ENCODE data around the gene CALY. TPM values are rescaled to one million over a fixed set of nuclear protein-coding genes. Genes with fewer than 3 reads are reported as not detected.

Gene CALY
- total and polyA plus RNA-seq, 7 donors: 0.05 TPM; not detected in 6

DNA sequence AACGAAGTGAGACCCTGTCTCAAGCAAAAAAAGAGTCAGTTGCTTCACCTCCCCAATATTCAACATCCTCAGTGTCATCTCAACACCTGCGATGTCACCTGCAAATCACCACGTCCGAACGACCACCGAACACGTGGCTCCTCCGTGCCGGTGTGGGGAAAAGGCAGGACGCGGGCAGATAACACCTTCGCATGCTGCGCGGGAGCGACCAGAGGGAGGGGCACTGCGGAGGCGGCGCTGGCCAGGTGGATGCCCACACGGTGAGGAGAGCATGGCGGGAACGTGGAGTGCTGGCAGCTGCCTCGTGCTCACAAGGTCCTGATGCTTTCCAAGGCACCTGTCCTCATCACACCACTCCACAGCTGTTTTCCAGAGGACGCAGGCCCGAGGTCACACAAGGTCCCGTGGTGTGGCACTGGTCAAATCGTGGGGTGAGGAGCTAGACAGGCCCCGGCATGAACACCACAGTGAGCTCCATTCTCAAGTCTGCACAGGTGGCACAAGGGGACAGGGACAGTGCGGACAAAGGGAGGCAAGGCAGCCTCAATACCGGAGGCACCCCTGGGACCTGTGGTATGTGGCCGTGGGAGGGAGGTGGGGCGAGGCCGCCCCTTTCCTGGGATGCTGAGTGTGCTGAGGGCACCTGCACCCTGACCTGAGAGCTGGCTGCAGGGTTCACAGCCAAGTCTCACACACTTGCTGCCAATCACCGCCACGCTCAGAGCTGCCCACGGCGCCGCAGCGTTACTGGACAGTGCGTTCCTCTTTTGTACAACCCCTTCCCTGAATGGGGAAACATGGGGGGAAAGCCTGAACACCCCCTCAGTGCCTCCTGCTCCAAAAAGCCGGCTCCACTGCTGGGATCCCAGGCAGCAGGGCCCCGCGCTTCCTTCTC is 41.0 kb downstream of the CALY start:
- intact Hi-C loops (cut with DNase I): no loop called here
- Histone ChIP-seq H3K27ac (no peak overlapping the region), H3K4me1 (no peaks in the 10 kb centered on the region), H3K36me3 (ENCODE audit: insufficient read depth in 1 of 2, low read depth in 1 of 2) (peaks cover 17 to 89% of the 10 kb centered on the region in 2 donors), H3K9me3 (no peaks in the 10 kb centered on the region), H3K4me3 (no peak overlapping the region), H3K27me3 (ENCODE audit: insufficient read depth in 3 of 3, low read length in 2 of 3) (no peaks in the 10 kb centered on the region)
- DNase-seq: peak; percentile 9 to 54
- TF ChIP-seq, protein P1, sequence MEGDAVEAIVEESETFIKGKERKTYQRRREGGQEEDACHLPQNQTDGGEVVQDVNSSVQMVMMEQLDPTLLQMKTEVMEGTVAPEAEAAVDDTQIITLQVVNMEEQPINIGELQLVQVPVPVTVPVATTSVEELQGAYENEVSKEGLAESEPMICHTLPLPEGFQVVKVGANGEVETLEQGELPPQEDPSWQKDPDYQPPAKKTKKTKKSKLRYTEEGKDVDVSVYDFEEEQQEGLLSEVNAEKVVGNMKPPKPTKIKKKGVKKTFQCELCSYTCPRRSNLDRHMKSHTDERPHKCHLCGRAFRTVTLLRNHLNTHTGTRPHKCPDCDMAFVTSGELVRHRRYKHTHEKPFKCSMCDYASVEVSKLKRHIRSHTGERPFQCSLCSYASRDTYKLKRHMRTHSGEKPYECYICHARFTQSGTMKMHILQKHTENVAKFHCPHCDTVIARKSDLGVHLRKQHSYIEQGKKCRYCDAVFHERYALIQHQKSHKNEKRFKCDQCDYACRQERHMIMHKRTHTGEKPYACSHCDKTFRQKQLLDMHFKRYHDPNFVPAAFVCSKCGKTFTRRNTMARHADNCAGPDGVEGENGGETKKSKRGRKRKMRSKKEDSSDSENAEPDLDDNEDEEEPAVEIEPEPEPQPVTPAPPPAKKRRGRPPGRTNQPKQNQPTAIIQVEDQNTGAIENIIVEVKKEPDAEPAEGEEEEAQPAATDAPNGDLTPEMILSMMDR (IDR thresholded peaks at IDR 0.05): no peak
- WGBS, 3 donors: 82 to 88% (median 85%) methylated on average over 35 to 42 of the region's 42 CpGs
- peak in 1 of 4 donors; percentile 28 for ATAC-seq

DNA sequence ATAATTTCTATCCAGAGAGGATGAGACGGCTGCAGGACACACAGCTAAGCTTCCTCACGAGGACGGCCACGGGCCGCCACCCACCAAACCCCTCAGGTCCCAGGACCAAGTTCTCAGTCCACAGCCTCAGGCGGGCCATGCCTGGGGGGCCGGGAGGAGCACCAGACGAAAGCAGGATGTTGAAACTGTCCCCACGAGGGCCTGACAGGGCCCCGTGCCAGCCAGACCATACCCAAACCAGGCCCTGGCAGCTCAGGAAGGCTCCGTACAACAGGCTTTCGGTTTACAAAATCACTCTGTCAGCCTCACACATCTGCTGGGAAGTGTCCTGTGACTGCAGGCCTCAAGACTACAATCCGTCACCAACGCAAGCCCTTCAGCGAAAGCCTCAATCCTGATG is 42.5 kb downstream of the CALY start:
- Histone ChIP-seq H3K27me3 (ENCODE audit: insufficient read depth in 3 of 3, low read length in 2 of 3) (no peaks in the 10 kb centered on the region), H3K27ac (no peak overlapping the region), H3K4me1 (no peaks in the 10 kb centered on the region), H3K36me3 (ENCODE audit: insufficient read depth in 1 of 2, low read depth in 1 of 2) (peaks cover 14 to 89% of the 10 kb centered on the region in 2 donors), H3K4me3 (no peak overlapping the region), H3K9me3 (no peaks in the 10 kb centered on the region)
- peak in 1 of 2 donors; percentile 20 for DNase-seq
- no peak for ATAC-seq
- 85 to 88% (median 87%) methylated on average over 15 of the region's 15 CpGs for WGBS, 3 donors
- TF ChIP-seq, protein P1 (IDR thresholded peaks at IDR 0.05): no peak
- intact Hi-C loops (cut with DNase I): no loop called here

DNA sequence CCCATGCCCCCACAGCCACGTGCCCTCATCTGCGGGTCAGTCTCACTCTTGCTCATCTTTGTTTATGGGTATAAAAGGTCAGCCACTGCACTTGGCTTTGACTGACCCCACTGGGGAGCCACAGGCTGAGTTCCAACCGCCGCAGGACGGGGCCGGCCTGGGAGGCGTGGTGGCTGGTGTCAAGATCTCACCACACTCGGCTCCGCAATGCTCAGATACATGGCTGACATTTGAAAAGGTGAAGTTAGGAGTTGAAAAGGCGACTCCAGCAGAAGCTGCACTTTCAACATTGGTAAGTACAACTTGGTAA is 42.9 kb downstream of the CALY start:
- TF ChIP-seq, protein P1 (IDR thresholded peaks at IDR 0.05): no peak
- DNase-seq: no peak
- no peak for ATAC-seq
- Histone ChIP-seq H3K27me3 (ENCODE audit: insufficient read depth in 3 of 3, low read length in 2 of 3) (no peaks in the 10 kb centered on the region), H3K27ac (no peak overlapping the region), H3K4me3 (no peak overlapping the region), H3K9me3 (no peaks in the 10 kb centered on the region), H3K4me1 (no peaks in the 10 kb centered on the region), H3K36me3 (ENCODE audit: insufficient read depth in 1 of 2, low read depth in 1 of 2) (peaks cover 14 to 89% of the 10 kb centered on the region in 2 donors)
- intact Hi-C loops (cut with DNase I): no loop called here
- 92 to 96% (median 94%) methylated on average over 10 of the region's 10 CpGs for WGBS, 3 donors

DNA sequence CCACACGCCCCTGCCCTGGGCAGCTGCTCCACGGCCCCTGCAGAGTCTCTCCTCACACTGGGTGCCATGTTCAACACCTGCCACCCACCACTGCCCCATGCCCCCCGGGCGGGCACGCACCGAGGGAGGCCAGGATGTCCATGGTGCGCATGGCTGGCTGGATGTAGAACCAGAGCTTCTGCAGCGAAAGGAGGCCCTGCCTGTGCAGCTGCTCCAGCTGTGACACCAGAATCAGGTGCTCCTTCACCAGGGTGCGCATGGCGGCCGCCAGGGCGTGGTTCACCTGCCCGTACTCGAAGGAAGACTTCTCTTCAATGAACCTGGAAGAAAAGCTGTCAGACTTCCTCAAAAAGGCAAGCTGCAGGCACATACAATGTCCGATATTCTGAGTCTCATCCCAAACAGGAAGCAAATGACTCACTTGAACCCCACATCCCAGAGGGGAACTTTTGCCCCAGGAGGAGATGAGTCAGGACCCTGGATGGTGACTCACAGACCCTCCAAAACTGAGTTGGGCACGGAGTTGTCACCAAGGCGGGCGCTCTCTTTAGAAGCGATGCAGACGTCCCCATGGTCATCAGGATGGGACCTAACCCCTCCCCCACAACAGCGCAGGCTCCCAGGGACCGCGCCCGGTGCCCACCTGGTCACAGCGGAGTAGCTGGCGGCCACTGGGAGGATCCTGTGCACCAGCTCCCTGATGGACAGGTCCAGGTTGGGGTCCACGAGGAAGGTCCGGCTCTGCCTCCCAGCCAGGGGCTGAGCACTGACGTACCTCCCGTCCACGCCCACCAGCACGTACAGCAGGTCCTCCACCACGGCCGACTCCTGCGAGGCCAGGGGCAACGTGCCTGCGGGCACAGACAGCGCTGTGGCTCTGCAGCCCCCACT is 43.5 kb downstream of the CALY start:
- TF ChIP-seq, protein P1 (IDR thresholded peaks at IDR 0.05): no peak
- Histone ChIP-seq H3K4me3 (no peak overlapping the region), H3K27me3 (ENCODE audit: insufficient read depth in 3 of 3, low read length in 2 of 3) (no peaks in the 10 kb centered on the region), H3K36me3 (ENCODE audit: insufficient read depth in 1 of 2, low read depth in 1 of 2) (peaks cover 16 to 89% of the 10 kb centered on the region in 2 donors), H3K9me3 (no peaks in the 10 kb centered on the region), H3K27ac (no peak overlapping the region), H3K4me1 (no peaks in the 10 kb centered on the region)
- 92 to 95% (median 93%) methylated on average over 38 of the region's 38 CpGs for WGBS, 3 donors
- intact Hi-C loops (cut with DNase I): no loop called here
- ATAC-seq (peak in 3 of 4 donors; percentile 19 to 41 (median 22)), DNase-seq (peak in 1 of 2 donors; percentile 18)

Measured in psoas muscle (tissue), 8 donors.